ENCODE data around the gene ANKDD1A.

The ANKDD1A gene

DNA sequence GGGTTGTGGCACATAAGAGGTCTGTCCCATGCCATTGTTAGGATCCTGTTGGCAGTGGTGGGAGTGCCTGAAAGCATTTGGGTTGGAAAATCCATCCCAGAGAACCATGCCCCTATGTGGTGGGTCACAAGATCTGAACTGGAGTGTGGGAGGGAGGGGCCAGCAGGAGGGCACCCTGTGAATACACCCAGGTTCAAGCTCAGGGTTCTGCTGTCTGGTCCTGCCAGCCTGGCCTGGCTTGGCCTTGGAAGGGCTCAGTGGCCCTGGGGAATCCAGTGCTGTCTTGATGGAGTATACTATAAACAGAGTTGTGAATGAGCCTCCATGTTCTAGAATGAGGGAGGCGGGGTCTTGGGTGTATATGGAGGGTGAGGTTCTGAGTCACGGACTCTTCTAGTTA is 11.8 kb downstream of the ANKDD1A start:
- DNase-seq (ENCODE audit: low spot score): no peak

DNA sequence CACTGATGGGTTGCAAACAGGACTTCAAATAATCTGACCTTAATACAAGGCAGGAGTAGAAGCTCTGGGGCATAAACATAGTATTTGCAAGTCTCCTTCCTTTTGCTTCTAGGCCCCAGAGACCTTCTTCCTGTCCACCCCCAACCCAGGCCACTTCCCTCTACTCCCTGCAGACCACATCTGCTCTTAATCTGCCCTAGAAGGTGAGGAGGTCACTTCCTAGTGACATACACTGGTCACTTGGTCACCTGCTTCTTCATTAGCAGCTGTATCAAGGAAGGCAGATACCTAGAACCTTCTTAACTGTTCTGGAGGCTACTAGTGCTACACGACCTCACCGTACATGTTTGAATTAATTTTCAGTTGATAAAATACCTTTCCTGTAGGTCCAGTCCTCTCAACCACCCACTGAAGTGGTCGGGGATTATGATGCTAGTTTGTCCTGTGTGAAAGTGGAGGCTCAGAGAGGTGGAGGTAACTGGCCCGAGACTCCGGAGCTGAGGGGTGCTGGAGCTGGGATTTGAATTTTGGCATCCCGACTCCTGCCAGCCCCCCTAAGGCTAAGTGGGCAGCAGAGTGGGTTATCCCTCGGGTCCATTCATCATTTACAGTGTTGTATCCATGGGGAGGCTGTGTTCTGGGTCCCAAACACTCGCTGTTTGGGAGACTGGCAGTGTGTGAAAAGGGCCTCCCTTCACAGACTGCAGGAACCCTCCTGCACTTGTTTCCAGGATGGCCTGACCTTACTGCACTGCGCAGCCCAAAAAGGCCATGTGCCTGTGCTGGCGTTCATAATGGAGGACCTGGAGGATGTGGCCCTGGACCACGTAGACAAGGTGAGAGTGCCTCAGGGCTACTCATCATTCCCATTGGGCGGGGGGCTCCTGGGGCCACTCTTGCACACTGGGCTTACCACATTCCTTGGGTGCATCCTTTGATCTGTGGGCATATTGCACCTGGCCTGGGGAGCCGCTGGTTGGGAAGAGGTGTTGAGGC is 13.9 kb downstream of the ANKDD1A start:
- DNase-seq (ENCODE audit: low spot score): no peak

DNA sequence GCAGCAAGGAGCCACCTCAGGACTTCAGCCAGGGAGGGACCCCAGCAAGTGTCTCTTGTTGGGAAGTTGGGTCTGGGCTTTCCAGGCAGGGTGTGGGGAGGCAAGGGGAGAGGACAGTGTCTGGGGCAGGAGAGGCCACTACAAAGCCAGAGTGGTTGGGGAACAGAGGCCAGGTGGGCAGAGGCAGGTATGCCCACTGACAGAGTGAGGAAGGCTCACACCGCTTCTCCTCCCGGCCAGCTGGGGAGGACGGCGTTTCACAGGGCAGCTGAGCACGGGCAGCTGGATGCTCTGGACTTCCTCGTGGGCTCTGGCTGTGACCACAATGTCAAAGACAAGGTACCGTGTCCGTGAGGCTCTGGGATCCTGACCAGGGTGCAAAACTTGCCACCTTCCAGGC is 15.0 kb downstream of the ANKDD1A start:
- DNase-seq (ENCODE audit: low spot score): no peak

DNA sequence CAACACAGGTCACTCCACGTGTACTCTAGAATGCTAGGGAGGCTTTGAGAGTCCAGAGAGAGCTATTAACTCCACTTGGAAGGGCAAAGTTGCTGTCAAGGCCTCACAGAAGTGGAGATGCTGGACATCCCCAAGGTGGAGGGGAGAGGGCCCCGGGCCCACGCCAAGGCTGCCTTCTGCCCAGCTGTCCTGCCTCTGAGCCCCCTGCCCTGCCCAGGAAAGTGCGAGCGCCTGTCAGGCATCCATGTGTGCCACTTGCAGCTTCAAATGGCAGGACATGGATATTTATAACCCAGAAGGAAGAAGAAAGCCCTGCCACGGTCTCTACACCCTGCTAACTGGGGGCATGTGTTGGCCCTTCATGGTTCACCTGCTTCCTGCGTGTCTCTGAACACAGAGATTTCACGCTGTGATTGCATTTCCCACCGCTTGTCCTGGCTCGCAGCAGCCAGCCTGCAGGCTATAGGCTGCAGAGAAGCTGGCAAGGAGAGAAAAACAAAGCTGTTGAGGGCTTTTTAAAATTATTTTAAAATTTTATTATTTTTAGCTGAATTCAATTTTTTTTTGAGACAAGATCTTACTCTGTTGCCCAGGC is 17.0 kb downstream of the ANKDD1A start:
- no peak for DNase-seq (ENCODE audit: low spot score)

DNA sequence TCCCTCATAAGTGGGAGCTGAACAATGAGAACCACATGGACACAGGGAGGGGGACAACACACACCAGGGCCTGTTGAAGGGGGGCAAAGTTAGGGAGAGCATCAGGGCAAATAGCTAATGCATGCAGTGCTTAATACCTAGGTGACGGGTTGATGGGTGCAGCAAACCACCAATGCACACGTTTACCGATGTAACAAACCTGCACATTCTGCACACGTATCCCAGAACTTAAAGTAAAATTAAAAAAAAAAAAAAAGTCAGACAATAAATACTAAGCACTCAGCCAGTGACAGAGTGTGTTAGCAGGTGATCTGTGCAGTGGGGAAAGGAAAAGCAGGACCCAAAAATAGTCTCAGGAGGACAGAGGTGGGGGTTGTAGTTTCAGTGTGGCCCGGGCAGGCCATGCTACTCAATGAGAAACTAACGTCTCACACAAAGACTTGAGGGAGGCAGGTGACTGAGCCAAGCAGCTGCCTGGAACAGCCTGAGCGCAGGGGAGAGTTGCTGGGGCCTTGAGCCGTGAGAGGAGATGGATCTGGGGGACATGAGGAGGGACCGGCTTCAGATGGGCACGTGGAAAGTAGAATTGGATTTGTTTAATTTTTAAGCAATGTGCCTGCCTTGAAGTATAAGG is 18.4 kb downstream of the ANKDD1A start:
- no peak for DNase-seq (ENCODE audit: low spot score)

DNA sequence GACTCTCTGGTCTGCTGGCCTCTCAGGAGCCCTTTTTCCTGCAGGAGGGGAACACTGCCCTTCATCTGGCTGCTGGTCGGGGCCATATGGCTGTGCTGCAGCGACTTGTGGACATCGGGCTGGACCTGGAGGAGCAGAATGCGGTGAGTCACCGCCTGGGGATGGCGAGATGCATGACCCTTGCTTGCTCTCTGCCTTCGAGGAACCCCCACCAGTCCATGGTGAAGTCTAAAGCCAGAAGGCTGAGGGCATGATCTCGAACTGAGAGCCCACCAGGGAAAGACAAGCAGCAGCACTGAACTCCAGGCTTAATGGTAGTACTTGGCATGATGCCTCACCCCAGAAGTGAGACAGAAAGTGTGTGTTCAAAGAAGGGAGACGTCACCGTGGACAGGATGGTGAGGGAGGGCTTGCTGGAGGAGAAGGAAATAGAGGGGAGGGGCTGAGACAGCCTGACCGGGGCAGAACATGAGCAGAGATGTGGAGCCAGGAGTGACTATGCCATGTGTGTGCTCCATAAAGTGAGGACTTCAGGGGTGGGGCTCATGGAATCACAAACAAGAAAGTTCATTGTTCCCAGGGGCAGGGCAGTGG is 19.2 kb downstream of the ANKDD1A start:
- DNase-seq (ENCODE audit: low spot score): no peak

DNA sequence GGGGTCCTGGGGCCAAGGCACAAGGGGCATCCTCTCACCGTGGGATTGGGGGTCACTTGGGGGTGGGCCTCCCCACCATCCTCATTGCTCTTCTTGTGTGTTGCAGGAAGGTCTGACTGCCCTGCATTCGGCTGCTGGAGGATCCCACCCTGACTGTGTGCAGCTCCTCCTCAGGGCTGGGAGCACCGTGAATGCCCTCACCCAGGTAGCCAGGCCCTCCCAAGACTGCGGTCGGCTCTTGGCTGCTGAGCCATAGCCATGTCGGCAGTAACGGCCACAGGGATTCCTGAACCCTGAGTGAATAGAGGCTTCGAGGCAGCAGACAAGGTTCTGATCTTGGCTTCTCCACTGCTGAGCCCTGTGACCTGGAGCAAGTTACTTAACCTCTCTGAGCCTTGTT is 19.7 kb downstream of the ANKDD1A start:
- DNase-seq (ENCODE audit: low spot score): no peak

DNA sequence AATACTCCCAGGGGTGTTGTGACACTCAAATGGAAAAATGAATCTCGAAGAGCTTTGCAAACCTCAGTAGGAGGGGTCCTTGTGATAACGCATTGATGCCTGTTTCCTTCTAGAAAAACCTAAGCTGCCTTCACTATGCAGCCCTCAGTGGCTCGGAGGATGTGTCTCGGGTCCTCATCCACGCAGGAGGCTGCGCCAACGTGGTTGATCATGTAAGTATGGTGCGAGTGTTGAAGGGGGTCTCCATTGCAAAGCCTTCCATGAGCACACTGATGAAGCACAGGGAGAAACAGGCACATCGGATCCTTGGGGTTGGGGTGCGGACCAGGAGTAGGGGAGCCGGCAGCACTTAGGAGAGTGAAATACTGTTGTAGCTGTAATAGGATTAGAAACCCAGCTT is 22.3 kb downstream of the ANKDD1A start:
- no peak for DNase-seq (ENCODE audit: low spot score)

DNA sequence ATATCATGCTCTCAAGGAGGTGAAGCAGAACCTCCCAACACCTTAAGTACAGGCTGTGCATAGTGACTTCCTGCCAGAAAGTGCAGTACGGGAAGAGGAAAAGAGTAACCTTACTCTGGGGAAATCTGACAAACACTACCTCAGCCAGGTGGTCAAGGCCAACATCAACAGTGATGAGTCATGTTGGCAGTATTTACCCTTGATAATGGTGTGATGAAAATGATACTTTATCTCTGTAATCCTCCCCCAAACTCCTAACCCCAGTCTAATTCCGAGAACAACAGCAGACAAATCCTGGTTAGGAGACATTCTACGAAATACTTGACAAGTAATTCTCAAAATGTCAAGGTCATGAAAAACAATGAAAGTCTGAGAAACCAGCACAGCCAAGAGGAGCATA is 26.5 kb downstream of the ANKDD1A start:
- no peak for DNase-seq (ENCODE audit: low spot score)

DNA sequence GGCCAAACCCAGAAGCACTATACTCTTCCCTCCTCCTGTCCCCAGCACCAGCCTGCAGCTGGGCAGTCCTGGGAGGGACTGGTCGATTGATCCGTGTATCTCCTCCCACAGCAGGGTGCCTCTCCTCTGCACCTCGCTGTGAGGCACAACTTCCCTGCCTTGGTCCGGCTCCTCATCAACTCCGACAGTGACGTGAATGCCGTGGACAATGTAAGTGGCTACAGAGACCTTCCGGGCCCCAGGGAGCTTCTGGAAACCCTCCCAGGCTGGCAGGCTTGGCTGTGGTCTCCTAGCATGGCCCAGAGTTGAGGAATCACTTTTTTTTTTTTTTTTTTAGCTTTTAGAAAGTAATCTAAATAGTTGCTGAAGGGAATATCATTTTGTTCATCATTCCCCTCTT is 30.7 kb downstream of the ANKDD1A start:
- no peak for DNase-seq (ENCODE audit: low spot score)

DNA sequence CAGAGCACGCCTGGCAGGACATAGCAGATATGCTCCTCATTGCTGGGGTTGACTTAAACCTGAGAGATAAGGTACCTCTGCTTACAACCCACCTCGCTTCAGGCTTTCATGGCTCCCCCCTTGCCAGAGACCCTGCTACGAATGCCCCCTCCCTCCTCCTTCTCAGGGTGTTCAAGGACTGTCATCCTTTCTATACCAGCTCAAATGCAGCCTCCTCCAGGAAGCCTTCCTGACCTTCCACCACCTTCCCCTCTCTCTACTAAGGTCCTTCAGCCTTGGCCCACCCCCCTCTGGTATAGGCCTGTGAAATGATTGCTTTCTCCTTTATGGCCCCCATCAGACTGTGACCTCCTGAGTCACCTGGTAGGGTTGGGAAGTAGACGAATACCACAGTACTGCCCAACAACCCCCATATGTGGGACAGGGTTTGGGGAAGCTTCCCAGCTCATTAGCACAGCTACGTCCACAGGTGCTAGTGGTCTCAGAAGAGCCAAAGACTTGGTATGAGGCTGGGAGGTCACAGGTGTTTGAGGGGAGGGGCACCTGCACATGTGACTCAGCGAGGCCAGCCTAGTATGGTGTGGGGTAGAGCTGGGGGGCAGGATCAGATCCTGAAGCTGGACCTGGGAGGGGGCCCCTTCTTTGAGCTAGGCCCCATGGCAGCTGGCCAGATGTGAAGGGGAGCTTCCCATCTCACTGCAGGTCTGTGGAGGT is 32.0 kb downstream of the ANKDD1A start:
- no peak for DNase-seq (ENCODE audit: low spot score)

DNA sequence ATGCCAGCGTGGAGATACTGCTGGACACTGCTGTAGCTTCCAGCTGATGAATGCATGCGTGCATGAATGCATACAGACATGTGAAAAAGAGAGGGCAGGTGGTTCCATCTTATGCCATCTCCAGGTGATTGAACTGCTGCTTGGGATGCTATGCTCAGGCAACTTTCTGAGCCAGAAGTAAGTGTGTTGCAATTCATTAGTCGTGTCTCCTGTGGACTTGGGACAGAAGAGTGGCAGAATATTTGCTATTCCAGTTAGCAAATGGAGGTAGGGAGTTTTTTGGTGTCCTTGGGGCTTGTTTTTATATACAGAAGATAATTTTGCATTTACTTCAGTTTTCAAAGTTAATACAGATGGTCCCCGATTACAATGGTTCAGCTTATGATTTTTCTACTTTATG is 33.3 kb downstream of the ANKDD1A start:
- DNase-seq (ENCODE audit: low spot score): no peak

DNA sequence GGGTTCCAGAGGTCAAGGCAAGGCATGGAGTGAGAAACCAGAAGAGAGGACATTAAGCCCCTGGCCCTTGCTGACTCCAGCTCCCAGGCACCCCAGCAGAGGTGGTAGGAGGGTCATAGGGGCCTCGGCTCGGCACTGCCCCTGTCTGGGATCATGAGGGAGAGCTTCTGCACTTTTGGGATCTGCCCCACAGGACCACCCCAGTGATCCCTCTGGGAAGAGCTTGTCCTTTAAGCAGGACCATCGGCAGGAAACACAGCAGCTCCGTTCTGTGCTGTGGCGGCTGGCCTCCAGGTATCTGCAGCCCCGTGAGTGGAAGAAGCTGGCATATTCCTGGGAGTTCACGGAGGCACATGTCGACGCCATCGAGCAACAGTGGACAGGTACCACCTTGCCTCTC is 35.5 kb downstream of the ANKDD1A start:
- DNase-seq (ENCODE audit: low spot score): no peak

DNA sequence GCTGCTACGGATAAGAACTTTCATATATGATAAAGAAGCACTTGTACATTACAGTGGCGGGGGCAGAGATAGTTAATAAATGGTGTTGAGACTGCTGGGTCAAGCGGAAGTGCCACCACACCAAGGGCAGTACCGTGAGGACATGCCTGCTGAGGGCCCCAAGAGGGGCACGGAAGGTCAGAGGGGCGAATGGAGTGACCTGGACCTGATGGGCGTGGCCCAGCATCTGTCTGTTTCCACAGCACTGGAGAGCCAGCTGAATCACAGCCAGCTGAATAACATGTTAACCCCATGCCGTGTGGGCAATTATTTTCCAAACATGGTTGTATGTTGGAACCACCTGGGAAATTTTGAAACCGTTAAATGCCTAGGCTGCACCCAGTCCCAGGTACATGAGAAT is 37.2 kb downstream of the ANKDD1A start:
- DNase-seq (ENCODE audit: low spot score): no peak

DNA sequence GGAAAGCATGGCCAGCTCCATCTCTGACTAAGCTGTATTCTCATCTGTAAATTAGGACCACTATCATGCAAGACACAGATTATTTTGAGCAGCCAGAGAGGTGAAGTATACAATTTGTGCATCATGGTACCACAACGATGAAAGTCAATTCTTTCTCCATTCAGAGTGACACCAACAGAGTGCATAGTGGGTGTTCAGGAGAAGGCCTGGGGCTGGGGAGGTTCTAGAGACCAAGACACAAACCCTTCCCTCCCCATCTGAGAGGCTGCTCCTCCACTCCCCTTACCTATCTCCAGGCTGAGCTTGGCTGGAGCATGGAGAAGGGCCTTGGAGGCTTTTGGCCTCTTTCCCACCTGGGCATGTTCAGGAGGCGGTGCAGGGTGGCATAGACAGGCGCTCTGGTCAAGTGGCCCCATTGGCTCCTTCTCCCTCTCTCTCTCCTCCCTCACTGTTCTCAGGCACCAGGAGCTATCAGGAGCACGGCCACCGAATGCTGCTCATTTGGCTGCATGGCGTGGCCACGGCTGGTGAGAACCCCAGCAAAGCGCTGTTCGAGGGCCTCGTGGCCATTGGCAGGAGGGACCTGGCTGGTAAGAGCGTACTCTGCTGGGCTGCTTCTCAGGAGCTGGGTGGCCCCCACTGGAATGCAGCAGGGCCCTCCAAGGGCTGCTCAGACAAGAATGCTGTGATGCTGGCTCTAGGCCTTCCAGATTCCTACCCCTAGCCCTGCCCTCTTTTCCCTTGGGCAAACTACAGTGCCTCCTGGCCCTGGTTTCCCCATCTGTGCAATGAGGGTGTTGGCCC is 37.9 kb downstream of the ANKDD1A start:
- no peak for DNase-seq (ENCODE audit: low spot score)

DNA sequence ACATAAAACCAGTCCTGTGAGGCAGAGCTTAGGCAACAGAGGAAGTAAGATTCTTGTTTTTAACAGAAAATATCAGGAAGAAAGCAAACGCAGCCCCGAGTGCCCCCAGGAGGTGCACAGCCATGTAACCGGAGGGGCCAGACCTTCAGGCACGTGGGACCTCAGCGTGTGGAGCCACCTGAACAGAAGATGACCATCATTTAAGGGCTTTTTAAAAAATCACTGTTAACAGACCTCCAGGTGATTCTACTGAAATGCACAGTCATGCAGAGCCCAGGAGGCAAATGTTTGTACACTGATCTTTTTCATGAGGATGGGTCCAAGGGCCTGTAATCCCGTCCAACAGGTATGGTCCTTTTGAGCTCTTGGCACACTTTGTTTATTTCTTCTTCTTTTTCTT is 39.2 kb downstream of the ANKDD1A start:
- DNase-seq (ENCODE audit: low spot score): no peak

DNA sequence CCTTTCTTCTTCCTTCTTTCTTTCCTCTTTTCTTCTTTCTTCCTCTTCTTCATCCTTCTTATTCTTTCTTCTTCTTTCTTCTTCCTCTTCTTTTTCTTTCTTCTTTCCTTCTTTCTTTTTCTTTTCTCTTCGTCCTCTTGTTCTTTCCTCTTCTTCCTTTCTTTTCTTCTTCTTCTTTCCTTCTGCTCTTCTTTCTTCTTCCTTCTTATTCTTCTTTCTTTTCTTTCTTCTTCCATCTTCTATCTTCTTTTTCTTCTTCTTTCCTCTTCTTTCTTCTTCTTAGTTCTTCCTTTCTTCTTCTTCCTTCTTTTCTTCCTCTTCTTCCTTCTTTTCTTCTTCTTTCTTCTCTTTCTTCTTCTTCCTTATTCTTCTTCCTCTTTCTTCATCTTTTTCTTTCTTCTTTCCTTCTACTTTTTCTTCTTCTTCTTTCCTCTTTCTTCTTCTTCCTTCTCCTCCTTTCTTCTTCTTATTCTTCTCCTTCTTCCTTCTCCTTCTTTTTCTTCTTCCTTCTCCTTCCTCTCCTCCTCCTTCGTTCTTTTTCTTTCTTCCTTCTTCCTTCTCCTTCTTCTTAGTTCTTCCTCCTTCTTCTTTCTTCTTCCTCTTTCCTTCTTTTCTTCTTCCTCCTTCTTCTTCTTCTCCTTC is 40.2 kb downstream of the ANKDD1A start:
- DNase-seq (ENCODE audit: low spot score): no peak

DNA sequence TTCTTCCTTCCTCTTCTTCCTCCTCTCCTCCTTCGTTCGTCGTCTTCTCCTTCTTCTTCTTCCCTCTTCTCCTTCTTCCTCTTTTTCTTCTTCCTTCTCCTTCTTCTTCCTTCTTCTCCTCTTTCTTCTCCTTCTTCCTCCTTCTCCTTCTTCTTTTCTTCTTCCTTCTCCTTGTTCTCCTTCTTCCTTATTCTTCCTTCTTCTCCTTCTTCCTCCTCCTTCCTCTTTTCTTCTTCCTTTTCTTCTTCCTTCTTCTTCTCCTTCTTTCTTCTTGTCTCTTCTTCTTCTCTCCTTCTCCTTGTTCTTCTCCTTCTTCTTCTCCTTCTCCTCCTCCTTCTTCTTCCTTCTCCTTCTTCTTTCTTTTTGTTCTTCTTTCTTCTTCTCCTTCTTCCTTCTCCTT is 42.7 kb downstream of the ANKDD1A start:
- DNase-seq (ENCODE audit: low spot score): no peak

DNA sequence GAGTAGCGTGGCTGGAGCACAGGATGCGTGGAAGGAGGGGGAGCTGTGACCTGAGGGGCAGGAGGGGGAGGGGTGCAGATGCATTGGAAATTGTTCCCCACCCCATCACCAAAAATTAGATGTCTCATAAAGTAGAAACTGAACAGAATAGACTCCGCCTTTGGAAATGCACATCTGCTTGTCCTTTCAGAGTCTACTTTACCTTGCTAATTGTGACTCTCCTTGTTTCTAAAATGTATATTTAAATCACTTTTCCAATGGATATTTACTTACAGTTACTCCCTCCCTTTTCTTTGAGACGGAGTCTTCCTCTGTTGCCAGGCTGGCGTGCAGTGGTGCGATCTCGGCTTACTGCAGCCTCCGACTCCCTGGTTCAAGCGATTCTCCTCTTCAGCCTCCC is 47.4 kb downstream of the ANKDD1A start:
- no peak for DNase-seq (ENCODE audit: low spot score)

DNA sequence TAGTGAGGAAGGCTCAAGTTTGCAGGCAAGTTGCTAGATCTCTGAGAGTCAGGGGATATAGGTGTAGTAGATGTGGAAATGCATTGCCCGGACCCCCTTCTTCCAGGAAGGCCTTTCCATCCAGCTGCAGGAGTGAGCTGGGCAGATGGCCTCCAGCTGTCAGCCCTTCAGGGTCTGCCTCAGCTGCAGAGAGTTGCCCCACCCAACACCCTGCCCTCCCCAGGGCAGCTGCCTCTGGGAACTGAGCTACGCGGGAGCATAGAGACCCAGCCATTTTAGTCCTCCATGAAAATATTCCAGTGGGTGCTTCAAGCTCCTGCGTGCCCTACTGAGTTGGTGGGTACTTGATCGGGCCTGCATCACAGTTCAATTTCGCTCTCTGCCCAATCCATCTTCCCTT is 48.5 kb downstream of the ANKDD1A start:
- no peak for DNase-seq (ENCODE audit: low spot score)

DNA sequence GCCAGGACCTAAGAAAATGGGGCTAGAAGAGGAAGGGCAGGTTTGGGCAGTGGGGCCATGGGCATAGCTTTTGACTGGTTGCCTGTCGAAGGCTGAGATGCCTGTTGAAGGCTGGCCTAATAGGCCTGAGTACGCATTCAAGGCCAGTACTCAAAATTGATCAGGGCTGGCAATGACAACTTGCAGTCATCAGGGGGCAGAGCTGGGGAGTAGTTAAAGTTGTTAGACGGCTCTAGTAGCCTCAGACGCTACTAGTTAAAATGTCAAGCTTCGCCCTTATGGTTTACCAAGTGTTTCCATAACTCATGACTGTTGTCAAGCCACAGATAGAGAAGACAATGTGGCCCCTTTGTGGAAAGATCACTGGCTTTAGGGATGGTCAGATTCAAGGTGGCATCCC is 49.3 kb downstream of the ANKDD1A start:
- no peak for DNase-seq (ENCODE audit: low spot score)
